T47D (cell line): Measurements from ENCODE around the gene TMTC1.
"Not testable (repeated sequence)": the region's sequence is repeated elsewhere in the genome, so short reads cannot be mapped to it uniquely, and the experiment has no call there.

Source experiments
- DNase-seq, 2 experiments: peaks; one replicate each; pipeline versions ENCODE4 v3.0.0 to v3.0.0-alpha.2; 2011 to 2012; ENCODE audit warnings: low read depth in 1 of 2, low spot score in 1 of 2
- JUND ChIP-seq: IDR thresholded peaks from 2 replicates; pipeline ENCODE4 v1.6.1; 2012; ENCODE audit warnings: low read depth
- in situ Hi-C: cut with HindIII; loops from 2 replicates; pipeline ENCODE4 v1.10.0; 2016; ENCODE audit warnings: low sequenced_read_pairs, low pct_unique_long_range_greater_than_20kb

The TMTC1 gene

DNA sequence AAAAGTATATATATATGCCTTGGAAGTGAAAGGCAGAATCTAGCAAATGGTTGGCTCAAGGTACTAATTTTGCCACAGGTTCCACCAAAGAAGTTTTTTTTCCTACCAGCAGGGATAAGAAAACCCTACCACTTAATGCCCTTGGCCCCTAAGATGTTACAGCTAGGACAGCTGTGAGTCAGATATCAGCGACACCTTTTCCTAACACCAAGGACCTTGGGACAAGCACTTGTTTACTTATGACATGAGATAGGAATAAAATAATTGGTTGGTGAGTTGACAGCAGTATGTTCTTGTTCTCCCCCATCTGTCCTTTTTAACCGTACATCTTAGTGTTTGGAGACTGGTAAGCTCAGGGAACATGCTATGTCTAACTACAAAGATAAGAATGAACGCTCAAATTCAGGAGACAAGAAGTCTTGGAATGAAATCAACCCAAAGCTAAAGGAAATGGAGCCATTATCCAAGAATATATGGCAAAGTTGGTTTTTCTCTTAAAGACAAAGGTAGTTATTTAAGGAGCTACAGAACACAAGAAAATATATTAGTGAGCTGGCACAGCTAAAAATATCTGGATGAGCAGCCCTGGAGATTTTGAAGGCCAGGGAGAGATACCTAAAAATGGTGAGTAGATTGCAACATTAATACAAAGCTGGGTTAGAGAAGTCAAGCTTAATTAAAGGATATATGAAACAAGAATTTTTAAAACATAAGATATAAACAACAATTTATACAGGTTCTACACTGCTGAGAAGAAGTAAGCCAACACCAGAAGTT, 126.8 kb downstream of the TMTC1 start:
- no peak for TF ChIP-seq JUND
- DNase-seq: no peak
- in situ Hi-C loops: no loop called here

DNA sequence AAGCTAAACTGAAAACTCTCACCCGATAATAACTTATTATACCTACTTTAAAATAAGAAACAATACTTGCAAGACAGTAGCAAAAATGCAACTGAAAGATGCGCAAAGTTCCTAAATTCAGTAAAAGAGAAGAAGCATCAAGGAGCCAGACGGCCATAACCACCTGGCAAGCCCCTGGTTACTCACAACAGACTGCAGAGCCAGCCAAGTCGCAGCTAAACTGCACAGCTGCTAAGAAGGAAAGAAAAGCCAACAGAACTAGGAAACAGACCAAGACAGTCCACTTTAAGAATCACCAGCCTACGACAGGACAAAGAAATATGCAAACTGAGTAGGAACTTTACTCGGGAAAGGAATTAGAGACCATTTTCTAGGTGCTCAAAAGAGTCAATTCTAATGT, 127.9 kb downstream of the TMTC1 start:
- TF ChIP-seq JUND: no peak
- in situ Hi-C loops: no loop called here
- no peak for DNase-seq

DNA sequence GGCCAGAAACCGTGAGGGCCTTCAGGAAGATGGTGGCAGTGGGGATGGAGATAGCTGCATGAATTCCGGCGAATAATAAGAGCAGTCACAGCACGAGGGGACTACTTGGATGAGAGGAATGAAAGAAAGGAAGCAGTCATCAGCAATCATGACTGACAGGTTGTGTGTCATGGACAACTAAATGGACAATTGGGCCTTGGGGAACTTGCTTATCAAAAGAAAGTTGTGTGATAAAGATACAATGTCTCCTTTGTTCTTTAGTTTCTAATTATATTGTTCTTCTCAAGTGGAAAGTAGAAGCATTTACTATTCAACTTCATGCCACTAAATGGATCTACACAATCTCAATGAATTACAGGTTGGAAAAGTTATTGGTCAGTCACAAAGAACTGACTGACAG, 130.5 kb downstream of the TMTC1 start:
- DNase-seq: no peak
- in situ Hi-C loops: no loop called here
- TF ChIP-seq JUND: no peak

DNA sequence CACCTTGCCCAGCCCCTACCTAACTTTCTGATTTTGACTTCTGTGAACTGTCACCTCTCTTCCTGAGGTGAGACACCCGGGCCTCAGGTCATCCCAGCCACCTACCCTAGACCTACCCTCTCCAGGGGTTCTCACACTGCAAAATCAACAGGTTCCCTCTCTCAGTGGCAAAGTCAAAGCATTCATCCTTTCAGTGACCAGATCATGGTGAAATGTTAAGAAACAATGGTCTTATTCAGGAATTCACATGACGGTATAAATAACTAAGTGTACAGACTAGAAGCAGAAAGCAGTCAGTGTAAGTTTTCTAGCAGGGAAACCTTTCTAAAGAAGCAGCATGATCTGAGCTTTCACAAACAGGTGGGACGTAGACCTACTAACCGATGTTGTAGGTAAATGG, 133.4 kb downstream of the TMTC1 start:
- TF ChIP-seq JUND: no peak
- in situ Hi-C loops: no loop called here
- no peak for DNase-seq

DNA sequence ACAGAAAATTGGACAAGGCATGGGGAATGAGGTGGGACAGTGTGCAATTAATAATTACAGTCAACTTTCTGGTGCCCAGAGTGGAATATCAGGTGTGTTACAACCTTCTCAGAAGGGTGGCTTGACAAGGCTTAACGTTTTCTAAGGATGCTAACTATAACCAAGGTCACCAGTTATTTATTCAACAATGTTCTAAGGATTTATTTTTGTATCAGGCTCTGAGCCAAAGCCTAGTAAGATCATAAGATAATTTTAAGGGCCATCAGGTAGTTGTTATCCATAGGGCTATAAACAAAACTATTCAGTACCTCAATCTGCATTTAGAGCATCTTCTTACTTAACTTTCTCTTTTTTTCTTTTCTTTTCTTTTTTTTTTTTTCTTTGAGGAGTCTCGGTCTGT, 134.0 kb downstream of the TMTC1 start:
- no peak for DNase-seq
- in situ Hi-C loops: no loop called here
- TF ChIP-seq JUND: no peak

DNA sequence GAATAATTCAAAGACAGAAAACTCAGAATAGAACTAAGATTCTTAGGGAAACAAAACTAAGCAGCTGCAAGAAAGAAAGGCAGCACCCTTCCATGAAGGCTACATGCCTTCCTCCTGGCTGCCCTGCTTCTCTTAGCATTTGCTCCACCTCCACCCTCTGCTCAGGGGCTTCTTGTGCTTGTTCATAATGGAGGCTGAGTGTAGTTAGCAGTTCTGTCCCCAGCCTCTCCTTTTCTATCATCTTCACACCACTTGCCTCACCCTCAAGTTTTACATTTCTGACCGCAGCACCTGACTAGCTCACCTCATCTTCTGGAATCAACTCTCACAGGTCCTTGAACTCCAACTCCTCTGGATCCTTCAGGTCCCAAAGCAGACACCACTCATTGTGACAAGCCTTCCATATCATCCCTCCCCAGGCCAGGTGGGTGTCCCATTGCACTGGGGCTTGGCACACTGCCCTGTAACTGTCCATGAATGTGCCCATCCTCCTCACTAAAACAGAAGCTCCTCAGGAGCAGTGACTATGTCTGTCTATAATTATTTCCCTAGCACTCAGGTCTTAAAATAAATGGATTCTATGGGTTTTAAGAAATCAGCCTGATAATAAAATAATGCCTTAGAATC, 139.1 kb downstream of the TMTC1 start:
- in situ Hi-C loops: no loop called here
- no peak for DNase-seq
- TF ChIP-seq JUND: no peak

DNA sequence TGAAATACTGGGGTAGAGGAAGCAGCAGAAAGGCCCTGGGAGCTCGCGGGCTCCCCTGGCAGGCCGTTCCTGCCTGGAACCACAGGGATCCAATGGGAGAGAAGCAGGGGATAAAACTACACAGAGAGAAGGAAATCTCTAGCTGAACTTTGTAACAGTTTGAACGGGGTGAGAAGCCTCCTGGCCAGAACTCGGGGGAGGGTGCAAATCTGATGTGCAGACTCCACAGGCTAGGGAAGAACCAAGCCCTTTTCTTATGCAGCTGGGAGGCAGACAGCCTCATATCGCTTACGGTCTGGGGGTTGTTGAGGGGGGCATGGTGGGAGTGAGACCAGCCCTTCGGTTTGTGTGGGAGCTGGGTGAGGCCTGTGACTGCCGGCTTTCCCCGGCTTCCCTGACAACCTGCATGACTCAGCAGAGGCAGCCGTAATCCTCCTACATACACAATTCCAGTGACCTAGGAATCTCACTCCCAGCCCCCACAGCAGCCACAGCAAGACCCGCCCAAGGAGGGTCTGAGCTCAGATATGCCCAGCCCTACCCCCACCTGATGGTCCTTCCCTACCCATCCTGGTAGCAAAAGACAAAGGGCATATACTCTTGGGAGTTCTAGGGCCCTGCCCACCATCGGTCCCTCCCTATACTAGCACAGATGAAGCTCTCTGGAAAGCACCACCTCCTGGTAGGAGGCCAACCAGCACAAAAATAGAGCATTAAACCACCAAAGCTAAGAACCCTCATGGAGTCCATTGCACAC, 143.0 kb downstream of the TMTC1 start:
- peak in 1 of 2 experiments; percentile 7 for DNase-seq
- in situ Hi-C loops: no loop called here
- no peak for TF ChIP-seq JUND

DNA sequence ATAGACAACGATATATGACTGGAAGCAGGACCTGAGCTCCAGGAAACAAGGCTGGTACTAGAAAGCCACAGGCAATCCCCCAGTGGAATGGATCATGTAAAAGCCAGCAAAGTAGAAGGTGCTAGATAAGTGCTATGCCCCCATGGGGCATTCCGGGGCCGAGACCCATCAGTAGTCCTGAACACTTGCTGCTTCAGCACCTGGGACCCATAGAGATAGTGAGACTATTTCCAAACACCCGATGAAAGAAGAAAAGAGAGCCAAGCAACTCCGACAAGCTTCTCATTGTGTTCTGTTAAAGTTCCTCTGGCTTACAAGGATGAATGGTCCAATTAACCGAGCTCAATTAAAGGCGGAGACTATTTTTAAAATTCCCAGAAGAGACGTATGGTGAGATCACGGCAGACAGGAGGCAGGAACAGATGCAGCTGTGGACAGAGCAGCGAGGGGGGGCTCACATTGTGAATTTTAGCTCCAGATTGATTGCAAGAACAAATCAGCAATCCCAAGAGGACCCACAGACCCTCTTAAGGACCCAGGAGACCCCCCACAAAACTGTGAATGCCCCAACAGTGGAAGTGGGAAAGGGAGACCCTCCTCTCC, 143.7 kb downstream of the TMTC1 start:
- DNase-seq: no peak
- in situ Hi-C loops: no loop called here
- TF ChIP-seq JUND: no peak

DNA sequence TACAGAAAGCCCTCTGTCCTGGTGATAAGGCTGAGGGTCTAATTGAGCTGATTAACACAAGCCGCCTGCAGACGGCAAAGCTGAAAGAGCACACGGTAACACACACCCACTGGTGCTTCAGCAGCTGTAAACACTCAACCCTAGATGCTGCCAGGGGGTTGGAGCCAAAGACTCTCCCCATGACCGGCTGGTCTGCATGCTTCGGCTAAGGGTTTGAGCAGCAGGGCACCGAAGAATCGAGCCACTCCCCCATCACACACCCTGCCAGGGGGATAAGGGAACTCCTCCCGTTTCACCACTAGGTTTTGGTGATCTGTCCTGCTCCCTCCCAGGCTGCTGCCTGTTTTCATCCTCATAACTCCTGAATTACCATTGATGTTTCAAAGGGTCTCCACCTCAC, 145.2 kb downstream of the TMTC1 start:
- no peak for TF ChIP-seq JUND
- DNase-seq: no peak
- in situ Hi-C loops: no loop called here

DNA sequence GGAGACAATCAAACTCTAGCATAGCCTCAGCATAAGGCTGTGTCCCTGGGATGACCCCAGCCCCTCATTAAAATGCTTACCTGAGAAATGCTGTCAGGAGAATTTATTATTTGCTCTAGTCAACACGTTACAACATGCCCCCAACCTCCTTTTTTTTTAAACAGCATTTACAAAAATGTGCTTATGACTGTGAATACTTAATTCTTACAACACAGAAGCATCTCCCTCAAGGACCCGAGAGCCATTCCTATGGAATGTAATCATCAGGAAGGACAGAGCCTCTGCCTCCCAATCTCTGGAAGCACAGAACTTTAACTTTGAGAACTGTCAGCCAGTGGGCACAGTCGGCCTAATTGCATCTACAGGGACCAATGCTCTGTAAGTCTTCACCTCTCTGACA, 149.7 kb downstream of the TMTC1 start:
- in situ Hi-C loops: no loop called here
- DNase-seq: no peak

DNA sequence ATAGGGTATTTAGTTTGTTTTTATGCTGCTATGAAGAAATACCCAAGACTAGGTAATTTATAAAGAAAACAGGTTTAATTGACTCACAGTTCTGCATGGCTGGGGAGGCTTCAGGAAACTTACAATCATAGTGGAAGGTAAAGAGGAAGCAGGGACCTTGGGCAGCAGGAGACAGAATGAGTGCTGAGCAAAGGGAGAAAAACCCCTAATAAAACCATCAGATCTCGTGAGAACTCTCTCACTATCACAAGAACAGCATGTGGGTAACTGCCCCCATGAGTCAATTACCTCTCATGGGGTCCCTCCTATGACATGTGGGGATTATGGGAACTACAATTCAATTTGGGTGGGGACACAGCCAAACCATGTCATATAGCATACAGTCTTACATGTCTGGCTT, 153.6 kb downstream of the TMTC1 start:
- in situ Hi-C loops, DNase-seq: not testable (repeated sequence)

More for the DNA sequence above, 149.7 kb downstream of the TMTC1 start:
- no peak for TF ChIP-seq JUND

DNA sequence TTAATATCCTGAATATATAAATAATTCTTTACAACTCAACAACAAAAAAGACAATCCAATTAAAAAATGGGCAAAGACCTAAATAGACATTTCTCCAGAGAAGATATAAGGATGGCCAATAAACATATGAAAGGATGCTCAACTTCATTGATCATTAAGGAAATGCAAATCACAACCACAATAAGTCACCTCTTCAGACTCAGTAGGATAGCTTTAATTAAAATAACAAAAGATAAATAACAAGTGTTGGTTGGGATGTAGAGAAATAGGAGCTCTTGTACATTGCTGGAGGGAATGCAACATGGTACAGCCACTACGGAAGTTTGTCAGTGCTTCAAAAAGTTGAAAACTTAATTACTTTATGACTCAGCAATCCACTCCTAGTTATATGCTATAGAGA, 156.5 kb downstream of the TMTC1 start:
- no peak for TF ChIP-seq JUND
- in situ Hi-C loops: no loop called here
- DNase-seq: no peak
